ENCODE results near the gene ENPP4. TPM values are rescaled to one million over a fixed set of nuclear protein-coding genes. Genes with fewer than 3 reads are reported as not detected.
"Not testable (repeated sequence)": the region's sequence is repeated elsewhere in the genome, so short reads cannot be mapped to it uniquely, and the experiment has no call there.

Gene ENPP4
- total RNA-seq = 0.80 TPM

- ATAC-seq = peak; percentile 100
These were observed at the start of gene ENPP4 for GRCh38 chr6:46129629-46130511. Gene ENPP4 (plus strand): TSS chr6:46129989. CDS start chr6:46139584, 9,595 bp downstream.

GRCh38 chr6:46080111-46080510, 49.7 kb upstream of the ENPP4 start:
- no peak for ATAC-seq

- ATAC-seq = not testable (repeated sequence)
These were observed 44.1 kb upstream of the ENPP4 start for GRCh38 chr6:46085688-46086087.

GRCh38 chr6:46090115-46091079, 39.4 kb upstream of the ENPP4 start:
- peak; percentile 64 for ATAC-seq

- no peak for ATAC-seq
These were observed 38.7 kb upstream of the ENPP4 start for GRCh38 chr6:46091080-46091478.

- no peak for ATAC-seq
These were observed 34.5 kb upstream of the ENPP4 start for GRCh38 chr6:46095251-46095650.

GRCh38 chr6:46097366-46097765, 32.4 kb upstream of the ENPP4 start:
- peak; percentile 55 for ATAC-seq

GRCh38 chr6:46098678-46099077, 31.1 kb upstream of the ENPP4 start:
- ATAC-seq = no peak

- ATAC-seq = no peak
These were observed 29.8 kb upstream of the ENPP4 start for GRCh38 chr6:46099952-46100351.

GRCh38 chr6:46102123-46102522, 27.7 kb upstream of the ENPP4 start:
- no peak for ATAC-seq

GRCh38 chr6:46103441-46104115, 26.2 kb upstream of the ENPP4 start:
- ATAC-seq = no peak

- ATAC-seq = no peak
These were observed 25.6 kb upstream of the ENPP4 start for GRCh38 chr6:46104209-46104608.

GRCh38 chr6:46105568-46105967, 24.2 kb upstream of the ENPP4 start:
- no peak for ATAC-seq

GRCh38 chr6:46113370-46113769, 16.4 kb upstream of the ENPP4 start:
- no peak for ATAC-seq

GRCh38 chr6:46115634-46116033, 14.2 kb upstream of the ENPP4 start:
- peak; percentile 52 for ATAC-seq

GRCh38 chr6:46116289-46116688, 13.5 kb upstream of the ENPP4 start:
- peak; percentile 47 for ATAC-seq

GRCh38 chr6:46118157-46118556, 11.6 kb upstream of the ENPP4 start:
- no peak for ATAC-seq

GRCh38 chr6:46118836-46119235, 11.0 kb upstream of the ENPP4 start:
- no peak for ATAC-seq

- ATAC-seq = not testable (repeated sequence)
These were observed 10.1 kb upstream of the ENPP4 start for GRCh38 chr6:46119679-46120078.

GRCh38 chr6:46128476-46128875, 1.3 kb upstream of the ENPP4 start:
- no peak for ATAC-seq

- ATAC-seq = peak; percentile 13
These were observed 529 bp upstream of the ENPP4 start for GRCh38 chr6:46129291-46129628.

GRCh38 chr6:46130666-46131065, 877 bp downstream of the ENPP4 start:
- no peak for ATAC-seq

GRCh38 chr6:46131291-46131690, 1.5 kb downstream of the ENPP4 start:
- not testable (repeated sequence) for ATAC-seq
